Measurements from ENCODE around the gene UBE3D. TPM values are rescaled to one million over a fixed set of nuclear protein-coding genes. Genes with fewer than 3 reads are reported as not detected.
"Not testable (repeated sequence)": the region's sequence is repeated elsewhere in the genome, so short reads cannot be mapped to it uniquely, and the experiment has no call there.

Gene UBE3D
- polyA plus RNA-seq, 3 donors = 8.0 to 10.3 (median 9.2) TPM

DNA sequence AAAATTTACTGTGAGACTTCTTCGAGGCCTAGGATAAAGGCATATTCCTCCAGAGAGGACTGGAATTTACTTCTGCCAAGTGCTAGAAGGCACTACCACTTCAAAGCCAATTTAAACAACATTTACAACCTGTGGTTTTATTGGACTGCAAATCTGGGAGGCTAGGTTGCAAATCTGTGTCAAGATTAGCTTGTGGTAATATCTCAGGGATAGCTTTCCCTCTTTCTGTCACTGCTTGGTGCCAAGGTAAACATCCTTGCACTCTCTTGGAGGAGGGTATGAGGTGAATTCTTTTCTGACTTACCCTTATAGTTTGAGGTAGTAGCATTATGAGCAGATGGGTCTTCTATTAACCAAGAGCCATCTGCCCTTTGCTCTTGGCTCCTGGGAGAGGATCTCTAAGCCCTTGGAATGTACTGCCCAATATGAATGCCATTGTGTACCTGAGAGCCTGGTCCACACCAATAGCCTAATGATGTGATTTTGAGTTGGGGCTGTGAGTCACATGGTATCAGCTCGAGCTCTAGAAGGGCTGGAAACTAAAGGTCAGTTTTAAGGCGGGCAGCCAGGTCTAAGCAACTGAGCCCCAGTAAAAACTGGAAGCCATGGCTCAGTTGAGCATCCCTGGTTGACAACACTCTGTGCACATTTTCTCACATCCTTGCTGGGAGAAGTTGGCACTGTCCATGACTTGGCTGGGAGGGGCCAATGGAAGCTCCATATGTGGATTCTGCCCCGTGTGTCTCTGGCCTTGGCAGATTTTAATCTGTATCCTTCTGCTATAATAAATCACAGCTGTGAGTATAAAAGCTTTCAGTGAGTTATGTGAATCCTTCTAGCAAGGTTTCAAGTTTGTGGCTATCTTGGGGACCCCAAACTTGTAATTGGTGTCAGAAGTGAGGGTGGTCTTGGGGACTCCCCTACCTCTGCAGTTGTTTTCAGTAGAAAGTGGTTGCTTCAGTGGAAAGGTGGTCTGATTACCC, 188.1 kb downstream of the UBE3D start:
- DNase-seq (ENCODE audit: low read depth in 3 of 3, low spot score in 2 of 3) = no peak

DNA sequence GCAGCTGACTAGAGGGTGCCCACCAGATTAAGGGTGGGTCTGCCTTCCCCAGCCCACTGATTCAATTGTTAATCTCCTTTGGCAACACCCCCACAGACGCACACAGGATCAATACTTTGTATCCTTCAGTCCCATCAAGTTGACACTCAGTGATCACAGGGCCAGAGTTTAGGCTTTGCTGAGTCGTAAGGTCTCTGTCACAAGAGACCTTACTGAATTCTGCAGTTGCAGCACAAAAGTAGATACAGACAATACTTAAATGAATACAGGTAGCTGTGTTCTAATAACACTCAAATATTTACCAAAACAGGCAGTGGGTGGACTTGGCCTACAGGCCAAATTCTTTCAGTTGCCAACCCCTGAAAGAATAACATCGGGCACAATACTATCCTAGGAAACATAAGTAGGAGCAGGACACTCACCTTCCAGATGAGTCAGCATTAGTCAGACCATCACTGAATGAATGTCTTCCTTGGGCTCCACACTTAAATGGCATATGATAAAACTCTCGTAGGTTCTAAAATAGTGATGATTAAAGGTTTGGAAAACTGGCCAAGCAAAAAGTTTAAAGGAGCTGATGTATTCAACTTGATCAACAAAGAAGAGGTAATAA, 190.0 kb downstream of the UBE3D start:
- no peak for DNase-seq (ENCODE audit: low read depth in 3 of 3, low spot score in 2 of 3)

DNA sequence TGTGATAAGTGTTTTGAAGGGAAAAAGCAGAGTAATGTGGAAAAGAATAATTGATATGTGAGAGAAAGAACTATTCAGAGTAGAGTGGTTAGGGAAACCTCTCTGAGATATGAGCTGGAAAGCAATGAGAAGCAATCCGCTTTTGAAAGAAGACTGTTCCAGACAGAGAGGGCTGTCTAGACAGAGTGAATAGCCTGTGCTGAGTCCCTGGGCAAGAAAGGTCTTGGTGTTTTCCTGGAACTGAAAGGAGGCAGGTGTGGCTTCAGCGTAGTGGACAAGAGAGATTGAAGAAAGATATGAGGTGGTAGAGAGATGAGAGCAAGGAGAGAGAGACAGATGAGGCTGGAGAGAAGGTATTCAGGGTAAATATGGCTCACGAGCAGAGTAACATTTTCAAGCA, 190.8 kb downstream of the UBE3D start:
- DNase-seq (ENCODE audit: low read depth in 3 of 3, low spot score in 2 of 3) = no peak

- DNase-seq (ENCODE audit: low read depth in 3 of 3, low spot score in 2 of 3) = no peak
Measured at GRCh38 chr6:82872185-82872584, 193.5 kb downstream of the UBE3D start.

DNA sequence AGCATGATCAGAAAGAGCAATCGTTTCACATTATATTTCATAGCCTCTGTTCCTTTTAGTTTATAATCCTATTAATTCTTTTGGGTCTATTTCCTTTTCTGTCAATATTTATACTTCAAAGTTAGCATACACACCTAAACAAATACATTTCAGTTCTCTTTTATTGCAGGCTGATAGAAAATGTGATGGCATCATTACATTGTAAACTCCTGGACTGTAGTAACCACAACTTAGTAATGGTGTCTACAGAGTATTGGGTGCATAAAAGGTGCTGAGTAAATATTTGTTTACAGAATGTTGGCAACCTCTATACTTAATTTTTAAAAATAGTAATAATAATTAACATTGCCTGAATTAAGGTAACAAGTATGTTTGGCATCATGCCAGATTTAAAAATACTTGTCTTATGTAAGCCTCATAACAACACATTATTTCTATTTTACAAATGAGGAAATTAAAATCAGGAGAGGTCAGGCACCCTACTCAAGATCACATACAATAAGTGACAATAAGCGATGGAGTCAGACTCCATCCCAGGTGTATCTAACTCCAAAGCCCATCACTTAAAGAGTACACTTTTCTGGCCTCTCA, 195.0 kb downstream of the UBE3D start:
- DNase-seq (ENCODE audit: low read depth in 3 of 3, low spot score in 2 of 3) = no peak

DNA sequence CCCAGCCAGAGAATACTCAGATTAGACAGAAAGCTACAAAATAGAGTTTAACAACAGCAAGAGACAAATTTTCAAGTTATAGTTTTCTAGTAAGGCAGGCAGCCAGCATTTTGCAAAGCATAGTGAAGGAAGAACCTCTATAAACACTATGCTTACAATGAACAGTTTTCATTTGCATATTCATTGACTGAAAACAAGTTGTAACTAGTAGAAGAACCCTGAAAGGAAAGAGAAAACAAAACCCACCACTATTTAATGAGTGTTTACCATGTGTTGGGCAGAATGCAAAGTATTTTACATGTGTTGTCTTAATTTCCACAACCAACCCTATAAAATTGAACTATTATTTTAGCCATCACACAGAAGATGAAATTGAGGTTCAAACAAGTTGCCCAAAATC, 196.1 kb downstream of the UBE3D start:
- no peak for DNase-seq (ENCODE audit: low read depth in 3 of 3, low spot score in 2 of 3)

- DNase-seq (ENCODE audit: low read depth in 3 of 3, low spot score in 2 of 3) = no peak
Measured at GRCh38 chr6:82867946-82868345, 197.7 kb downstream of the UBE3D start.

DNA sequence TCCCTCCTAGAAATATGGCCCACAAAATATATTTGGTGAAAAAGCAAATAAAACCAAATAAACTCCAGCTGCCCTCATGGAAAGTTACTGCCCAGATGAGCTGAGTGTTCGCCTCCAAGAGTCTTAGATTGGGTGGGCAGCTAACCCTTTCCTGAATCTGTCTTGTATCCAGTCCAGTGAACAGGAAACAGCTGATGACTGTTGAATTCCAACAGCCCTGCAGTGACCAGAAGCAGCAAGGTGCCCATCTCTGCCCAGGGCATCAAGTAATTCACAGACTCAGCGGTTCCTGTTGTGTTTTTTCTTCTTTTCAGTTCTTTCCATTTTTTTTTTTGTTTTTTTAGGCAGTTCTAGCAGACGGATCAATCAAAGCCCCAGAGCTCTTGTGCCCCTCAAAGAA, 199.2 kb downstream of the UBE3D start:
- DNase-seq (ENCODE audit: low read depth in 3 of 3, low spot score in 2 of 3) = no peak

- DNase-seq (ENCODE audit: low read depth in 3 of 3, low spot score in 2 of 3) = no peak
Measured at GRCh38 chr6:82865461-82865860, 200.2 kb downstream of the UBE3D start.

DNA sequence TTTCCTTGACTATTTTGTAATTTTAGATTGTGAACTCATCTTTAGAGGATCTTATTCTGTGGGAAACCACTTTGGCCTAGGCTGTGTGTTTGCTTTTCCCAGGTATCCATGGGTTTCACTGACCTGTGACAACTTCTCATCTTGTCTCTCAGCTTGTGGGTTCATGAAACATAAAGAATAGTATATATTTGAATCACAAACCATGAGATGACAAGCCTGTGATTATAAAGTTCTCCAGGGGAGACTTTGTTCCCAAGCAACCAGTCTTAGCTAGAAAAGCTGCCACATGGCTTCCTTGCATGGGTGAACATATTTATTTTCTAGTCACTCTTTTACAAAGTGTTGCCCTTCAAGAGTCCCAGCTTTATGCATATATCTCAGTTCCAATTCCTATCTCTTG, 201.9 kb downstream of the UBE3D start:
- no peak for DNase-seq (ENCODE audit: low read depth in 3 of 3, low spot score in 2 of 3)

- DNase-seq (ENCODE audit: low read depth in 3 of 3, low spot score in 2 of 3) = no peak
Measured at GRCh38 chr6:82862543-82862942, 203.1 kb downstream of the UBE3D start.

DNA sequence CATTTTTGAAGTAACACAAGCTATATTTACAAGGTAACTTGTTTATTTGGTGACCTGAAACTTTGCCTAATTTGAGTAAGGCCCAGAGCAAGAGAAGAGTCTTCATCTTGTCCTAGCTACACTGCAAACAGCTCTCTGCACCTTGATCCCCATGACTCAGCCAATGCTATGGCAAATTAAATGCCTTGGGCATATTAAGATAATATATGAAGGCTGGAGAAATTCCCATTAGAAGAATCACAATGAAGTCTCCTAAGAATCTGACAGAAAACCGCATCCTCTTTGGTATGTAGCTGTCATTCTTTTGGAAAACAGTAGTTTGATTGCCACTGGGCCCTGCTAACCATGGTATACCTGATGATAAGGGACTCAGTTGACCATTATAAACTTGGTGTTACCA, 204.5 kb downstream of the UBE3D start:
- DNase-seq (ENCODE audit: low read depth in 3 of 3, low spot score in 2 of 3) = no peak

GRCh38 chr6:82856077-82856476, 209.6 kb downstream of the UBE3D start:
- DNase-seq (ENCODE audit: low read depth in 3 of 3, low spot score in 2 of 3) = not testable (repeated sequence)

DNA sequence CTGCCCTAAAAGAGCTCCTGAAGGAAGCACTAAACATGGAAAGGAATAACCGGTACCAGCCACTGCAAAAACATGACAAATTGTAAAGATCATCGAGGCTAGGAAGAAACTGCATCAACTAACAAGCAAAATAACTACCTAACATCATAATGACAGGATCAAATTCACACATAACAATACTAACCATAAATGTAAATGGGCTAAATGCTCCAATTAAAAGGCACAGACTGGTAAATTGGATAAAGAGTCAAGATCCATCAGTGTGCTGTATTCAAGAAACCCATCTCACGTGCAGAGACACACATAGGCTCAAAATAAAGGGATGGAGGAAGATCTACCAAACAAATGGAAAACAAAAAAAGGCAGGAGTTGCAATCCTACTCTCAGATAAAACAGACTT, 212.7 kb downstream of the UBE3D start:
- DNase-seq (ENCODE audit: low read depth in 3 of 3, low spot score in 2 of 3) = not testable (repeated sequence)

GRCh38 chr6:82843291-82843885, 222.3 kb downstream of the UBE3D start:
- DNase-seq (ENCODE audit: low read depth in 3 of 3, low spot score in 2 of 3) = no peak

DNA sequence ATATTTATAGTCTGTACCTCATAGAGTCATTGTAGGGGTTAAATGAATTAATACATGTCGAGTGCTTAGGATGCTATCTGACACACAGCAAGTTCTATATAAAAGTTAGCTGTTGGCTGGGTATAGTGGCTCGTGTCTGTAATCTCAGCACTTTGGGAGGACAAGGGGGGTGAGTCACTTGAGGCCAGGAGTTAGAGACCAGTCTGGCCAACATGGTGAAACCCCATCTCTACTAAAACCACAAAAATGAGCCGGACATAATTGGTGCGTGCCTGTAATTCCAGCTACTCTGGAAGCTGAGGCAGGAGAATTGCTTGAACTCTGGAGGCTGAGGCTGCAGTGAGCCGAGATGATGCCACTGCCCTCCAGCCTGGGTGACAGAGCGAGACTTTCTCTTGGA, 222.9 kb downstream of the UBE3D start:
- no peak for DNase-seq (ENCODE audit: low read depth in 3 of 3, low spot score in 2 of 3)

Other genes with a start within 250 kb of the UBE3D start
- 10 to 100 TPM; 32.5 to 43.1 (median 32.9) TPM for gene DOP1A, start 1.8 kb upstream of the UBE3D start, polyA plus RNA-seq (ENCODE audit: insufficient read length in 3 of 3)
- 10 to 100 TPM; 44.5 to 46.9 (median 46.5) TPM for gene PGM3, start 127.4 kb upstream of the UBE3D start, polyA plus RNA-seq (ENCODE audit: insufficient read length in 3 of 3)
- gene RWDD2A, start 127.5 kb upstream of the UBE3D start, polyA plus RNA-seq (ENCODE audit: insufficient read length in 3 of 3) = 1 to 10 TPM; 7.5 to 7.9 (median 7.8) TPM

All from right renal cortex interstitium (tissue), 3 donors.